DND-41 (cell line): ENCODE measurements around the gene PRKCE.
"Not testable (repeated sequence)": the region's sequence is repeated elsewhere in the genome, so short reads cannot be mapped to it uniquely, and the experiment has no call there.

Experiments used
- ATAC-seq: fragments of 200-7000 bp; cut with Tn5 transposase; 3 replicates; pipeline ENCODE4 v1.9.1; 2021; ENCODE audit warnings: low read depth; ENCODE audit not compliant: insufficient read depth
- DNase-seq: peaks from one replicate; pipeline ENCODE4 v3.0.0-alpha.2; 2020
- H2AFZ ChIP-seq: 2 replicates; pipeline ENCODE4 v1.6.0; 2012; ENCODE audit warnings: low read depth, low read length
- H3K27ac ChIP-seq: 2 replicates; pipeline ENCODE4 v1.5.1; 2012; ENCODE audit warnings: low read length, inconsistent platforms
- H3K27me3 ChIP-seq: fragments of 200-600 bp; sonication (generic); 2 replicates; pipeline ENCODE4 v1.6.0; 2012; ENCODE audit warnings: low read length, mild to moderate bottlenecking, inconsistent platforms; ENCODE audit not compliant: insufficient read depth, poor library complexity
- H3K36me3 ChIP-seq: 2 replicates; pipeline ENCODE4 v1.5.1; 2012; ENCODE audit warnings: low read length, inconsistent platforms; ENCODE audit not compliant: insufficient read depth
- H3K4me1 ChIP-seq: 2 replicates; pipeline ENCODE4 v1.5.1; 2012; ENCODE audit warnings: mild to moderate bottlenecking, low read length; ENCODE audit not compliant: insufficient read depth
- H3K4me2 ChIP-seq: 2 replicates; pipeline ENCODE4 v1.6.0; 2012; ENCODE audit warnings: mild to moderate bottlenecking, moderate library complexity, low read length, inconsistent platforms; ENCODE audit not compliant: insufficient read depth
- H3K4me3 ChIP-seq, 2 experiments: fragments of 200-600 bp in 1 of 2; shearing (Covaris generic) in 1 of 2; 2 replicates each; pipeline ENCODE4 v1.5.1; 2012 to 2016; ENCODE audit warnings: inconsistent platforms in 2 of 2, low read length in 2 of 2, mild to moderate bottlenecking in 2 of 2, low read depth in 1 of 2, moderate library complexity in 1 of 2
- H3K79me2 ChIP-seq: 2 replicates; pipeline ENCODE4 v1.6.0; 2012; ENCODE audit warnings: low read length, inconsistent platforms; ENCODE audit not compliant: insufficient read depth
- H3K9ac ChIP-seq: 2 replicates; pipeline ENCODE4 v1.6.0; 2012; ENCODE audit warnings: low read depth, mild to moderate bottlenecking, inconsistent platforms, low read length, moderate library complexity
- H3K9me3 ChIP-seq: 2 replicates; pipeline ENCODE4 v1.5.1; 2012; ENCODE audit warnings: low read length, moderate library complexity, mild to moderate bottlenecking, inconsistent platforms; ENCODE audit not compliant: insufficient read depth, severe bottlenecking
- H4K20me1 ChIP-seq: 2 replicates; pipeline ENCODE4 v1.6.0; 2012; ENCODE audit warnings: low read length; ENCODE audit not compliant: insufficient read depth
- CTCF ChIP-seq: IDR thresholded peaks from 2 replicates; pipeline ENCODE4 v1.5.1; 2012; ENCODE audit warnings: borderline replicate concordance, low read length, moderate library complexity, mild to moderate bottlenecking; ENCODE audit not compliant: poor library complexity, severe bottlenecking; ENCODE audit errors: extremely low read depth
- EZH2 ChIP-seq: IDR thresholded peaks from 3 replicates; pipeline ENCODE4 v1.6.1; 2012; ENCODE audit warnings: borderline replicate concordance, low read depth, mild to moderate bottlenecking, moderate library complexity, low read length, inconsistent platforms; ENCODE audit not compliant: severe bottlenecking

PRKCE gene

GRCh38 chr2:45857275-45857609 is 205.8 kb downstream of the PRKCE start:
- ATAC-seq (no peak), DNase-seq (no peak)
- no peaks in the 10 kb centered on the region; the same call in 1 of the 2 replicates for H3K79me2 ChIP-seq
- no peaks in the 10 kb centered on the region for H3K36me3 ChIP-seq
- H3K4me3 ChIP-seq, result no peak overlapping the region
- H4K20me1 ChIP-seq, result no peaks in the 10 kb centered on the region
- TF ChIP-seq CTCF (no peak), EZH2 (no peak)
- H3K4me2 ChIP-seq, result no peak overlapping the region
- no peak overlapping the region for H3K9ac ChIP-seq
- H3K4me1 ChIP-seq, result peaks cover 48% of the 10 kb centered on the region
- no peaks in the 10 kb centered on the region for H3K27me3 ChIP-seq
- no peaks in the 10 kb centered on the region for H3K9me3 ChIP-seq
- H2AFZ ChIP-seq, result no peak overlapping the region
- 0 out of 2 replicates have a peak overlapping the region, but pooled peaks have one; percentile 25 for H3K27ac ChIP-seq

GRCh38 chr2:45857867-45858520 is 206.5 kb downstream of the PRKCE start:
- Histone ChIP-seq H3K27me3 (no peaks in the 10 kb centered on the region), H2AFZ (no peak overlapping the region), H3K9ac (no peak overlapping the region), H3K27ac (peak overlapping the region; percentile 15; the same call in 1 of the 2 replicates), H3K9me3 (no peaks in the 10 kb centered on the region), H3K4me2 (no peak overlapping the region), H4K20me1 (no peaks in the 10 kb centered on the region), H3K4me1 (peaks cover 55% of the 10 kb centered on the region), H3K36me3 (no peaks in the 10 kb centered on the region), H3K4me3 (no peak overlapping the region), H3K79me2 (no peaks in the 10 kb centered on the region; the same call in 1 of the 2 replicates)
- TF ChIP-seq CTCF (no peak), EZH2 (no peak)
- DNase-seq (no peak), ATAC-seq (no peak)

GRCh38 chr2:45858872-45859271 is 207.4 kb downstream of the PRKCE start:
- H2AFZ ChIP-seq, DNase-seq, H3K4me3 ChIP-seq, H3K9me3 ChIP-seq, H3K36me3 ChIP-seq, H3K9ac ChIP-seq, H3K27me3 ChIP-seq, H3K4me2 ChIP-seq, H4K20me1 ChIP-seq, H3K27ac ChIP-seq, H3K79me2 ChIP-seq, ATAC-seq: not testable (repeated sequence)
- H3K4me1 ChIP-seq, result peaks cover 63% of the 10 kb centered on the region

- Histone ChIP-seq H4K20me1 (no peaks in the 10 kb centered on the region), H3K4me3 (no peak overlapping the region), H3K27me3 (no peaks in the 10 kb centered on the region), H3K27ac (peak overlapping the region; percentile 91), H3K79me2 (no peaks in the 10 kb centered on the region; the same call in 1 of the 2 replicates), H3K4me2 (no peak overlapping the region), H3K36me3 (no peaks in the 10 kb centered on the region), H3K4me1 (peaks cover 63% of the 10 kb centered on the region), H3K9me3 (no peaks in the 10 kb centered on the region), H3K9ac (peak overlapping the region; percentile 49; the same call in 1 of the 2 replicates), H2AFZ (no peak overlapping the region)
- DNase-seq (no peak), ATAC-seq (no peak)
- TF ChIP-seq CTCF, result no peak
- no peak for TF ChIP-seq EZH2
Measured at GRCh38 chr2:45859682-45860081, 208.2 kb downstream of the PRKCE start.
